Naive thymus-derived CD8-positive, alpha-beta T cell (primary cell): ENCODE results near the gene ADI1. TPM values are rescaled to one million over a fixed set of nuclear protein-coding genes. Genes with fewer than 3 reads are reported as not detected.

ENCODE experiments used
- ATAC-seq, 2 donors: fragments of 150-1000 bp; cut with Tn5 transposase in 1 of 2; sonication (Bioruptor Pico), chemical (Tn5 transposase) in 1 of 2; 1 replicate in 1 of 2; 2 replicates in 1 of 2; pipeline ENCODE4 v1.10.0; 2021; ENCODE audit warnings: mild to moderate bottlenecking in 2 of 2, moderate library complexity in 2 of 2
- POLR2A ChIA-PET: fragments of 350-600 bp; sonication (Branson Sonifier 250); formaldehyde crosslinking; loops from one replicate; lab custom pipeline; 2021; ENCODE audit warnings: antibody characterized with exemption; lab: Charles Lee
- DNase-seq, 10 donors: peaks; one replicate each; pipeline versions ENCODE4 v3.0.0 to v3.0.0-alpha.2; 2020 to 2022
- H3K27ac Mint-ChIP-seq, 10 donors: one replicate each; pipeline ENCODE4 v1.8.0; 2020 to 2022; ENCODE audit warnings: mild to moderate bottlenecking in 10 of 10, mixed read lengths in 10 of 10, moderate library complexity in 4 of 10, inconsistent platforms in 1 of 10
- H3K27me3 Mint-ChIP-seq, 5 donors: one replicate each; pipeline ENCODE4 v1.8.0; 2021 to 2022; ENCODE audit warnings: mixed read lengths in 5 of 5
- H3K36me3 Mint-ChIP-seq, 3 donors: one replicate each; pipeline ENCODE4 v1.8.0; 2020 to 2022; ENCODE audit warnings: mixed read lengths in 3 of 3, mild to moderate bottlenecking in 2 of 3, inconsistent platforms in 1 of 3
- H3K4me1 Mint-ChIP-seq, 4 donors: one replicate each; pipeline ENCODE4 v1.8.0; 2021 to 2022; ENCODE audit warnings: mixed read lengths in 4 of 4
- H3K4me3 Mint-ChIP-seq, 10 donors: one replicate each; pipeline ENCODE4 v1.8.0; 2020 to 2022; ENCODE audit warnings: mild to moderate bottlenecking in 10 of 10, mixed read lengths in 10 of 10, moderate library complexity in 6 of 10, inconsistent platforms in 1 of 10
- H3K9me3 Mint-ChIP-seq, 9 donors: one replicate each; pipeline ENCODE4 v1.8.0; 2020 to 2022; ENCODE audit warnings: mixed read lengths in 9 of 9, mild to moderate bottlenecking in 3 of 9, inconsistent platforms in 1 of 9, moderate library complexity in 1 of 9
- polyA plus RNA-seq, 3 donors: library from polyadenylated mRNA; unstranded; fragments of 300-500 nt; fragmentation: Illumina TruSeq; gene quantifications; one replicate each; pipeline ENCODE4 v1.2.3, GENCODE V29; 2021
- total RNA-seq, 8 experiments: library from RNA in 2 of 8; stranded (reverse) in 2 of 8; gene quantifications; one replicate each; pipeline ENCODE4 v1.2.3 and lab custom pipeline; 2021 to 2026

The ADI1 gene
- total and polyA plus RNA-seq, 5 experiments from 2014 or later = 22.0 to 33.2 (median 28.5) TPM

DNA sequence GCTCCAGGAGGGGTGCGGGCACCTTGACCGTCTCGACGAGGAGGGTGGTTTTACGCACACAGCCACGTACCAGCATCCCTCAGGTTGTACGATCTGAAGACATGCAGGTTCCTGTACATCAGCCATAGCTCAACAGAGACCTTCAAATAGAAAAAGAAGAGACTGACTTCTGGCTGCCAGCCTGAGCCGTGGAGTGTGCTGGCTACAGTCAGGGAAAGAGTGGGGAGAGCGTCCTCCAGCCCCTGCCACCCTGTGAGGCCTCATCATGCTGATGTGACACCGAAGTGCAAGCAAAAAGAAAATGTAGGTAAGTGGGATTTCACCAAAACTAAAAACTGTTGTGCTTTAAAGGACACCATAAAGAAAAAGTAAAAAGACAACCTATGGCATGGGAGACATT is 47.0 kb downstream of the ADI1 start:
- Mint-ChIP-seq H3K27me3 (no peaks in the 10 kb centered on the region), H3K27ac (peak overlapping the region in 2 of 10 donors; percentile 3 to 66), H3K4me3 (no peak overlapping the region), H3K36me3 (peaks cover 0 to 85% (median 33%) of the 10 kb centered on the region in 3 donors), H3K9me3 (no peaks in the 10 kb centered on the region), H3K4me1 (peaks cover 0 to 10% (median 0%) of the 10 kb centered on the region in 4 donors)
- no peak for ATAC-seq
- POLR2A ChIA-PET = no interaction called here
- no peak for DNase-seq

DNA sequence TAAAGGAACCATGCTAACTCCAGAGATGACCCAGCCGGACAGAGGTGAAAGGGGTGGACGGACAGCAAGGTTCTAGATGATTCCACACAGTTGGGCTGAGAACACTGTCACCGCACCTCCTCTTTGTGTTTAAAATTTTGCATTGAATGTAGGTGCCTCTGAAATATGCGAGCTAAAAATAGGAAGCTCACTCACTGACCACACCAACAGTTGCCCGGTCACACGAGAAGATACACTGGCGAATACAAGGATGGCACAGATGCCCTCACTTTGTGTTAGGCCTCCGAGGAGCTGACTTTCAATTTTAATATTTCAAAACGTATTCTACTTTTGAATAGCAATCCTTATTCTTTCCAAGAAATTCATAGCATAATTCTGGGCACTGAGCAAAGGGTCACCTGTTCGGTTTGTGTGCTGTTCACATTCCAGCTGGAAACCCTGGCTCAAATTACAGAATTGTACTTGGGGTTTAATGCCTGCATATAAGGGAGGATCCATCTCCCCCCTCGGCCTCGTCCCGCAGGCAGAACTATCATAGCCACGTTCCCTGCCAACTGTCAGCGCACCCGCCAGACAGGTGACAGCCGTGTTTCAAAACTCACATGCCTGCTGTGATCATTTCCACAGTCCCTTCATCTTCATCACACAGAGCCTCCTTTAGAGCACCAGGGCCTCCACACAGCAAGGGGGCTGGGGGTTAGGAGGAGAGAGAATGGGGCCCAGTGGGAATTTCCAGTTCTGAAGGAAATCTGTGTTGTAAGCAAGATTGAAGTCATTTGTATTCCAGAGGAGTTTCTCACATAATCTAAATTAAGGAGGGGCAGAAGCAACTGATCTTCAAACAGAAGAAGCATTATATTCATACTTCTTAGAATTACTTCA is 48.2 kb downstream of the ADI1 start:
- Mint-ChIP-seq H3K36me3 (peaks cover 0 to 89% (median 33%) of the 10 kb centered on the region in 3 donors), H3K27ac (no peak overlapping the region), H3K27me3 (no peaks in the 10 kb centered on the region), H3K4me1 (peaks cover 0 to 10% (median 0%) of the 10 kb centered on the region in 4 donors), H3K4me3 (no peak overlapping the region), H3K9me3 (no peaks in the 10 kb centered on the region)
- POLR2A ChIA-PET = interaction anchor here (1.1 kb wide), 1 partner anchor 8 kb away, joined by 3 read pairs; no protein-coding TSS in a partner anchor
- DNase-seq (no peak), ATAC-seq (no peak)

DNA sequence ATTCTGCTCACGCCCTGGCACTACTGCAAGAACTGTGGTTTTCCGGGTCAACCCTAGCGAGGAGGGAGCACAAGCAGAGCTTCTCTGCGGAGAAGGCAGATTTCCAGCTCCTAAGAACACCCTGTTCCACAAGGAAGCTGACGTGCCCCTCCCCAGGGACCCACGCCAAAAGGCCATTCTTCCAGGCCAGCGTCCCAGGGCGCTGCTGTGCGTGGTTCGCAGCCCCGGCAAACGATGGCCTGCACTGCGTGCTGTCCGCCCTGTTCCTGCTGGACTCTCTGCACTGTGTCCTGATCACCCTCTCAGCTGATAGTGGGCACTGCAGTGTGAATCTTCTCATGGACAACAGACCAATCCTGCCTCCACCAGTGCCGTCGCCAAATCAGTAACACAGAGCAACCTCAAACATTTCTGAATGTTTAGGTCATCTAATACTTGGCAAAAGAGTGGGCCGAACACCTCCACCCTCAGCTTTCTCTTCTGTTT is 49.1 kb downstream of the ADI1 start:
- Mint-ChIP-seq H3K27me3 (no peaks in the 10 kb centered on the region), H3K4me1 (peaks cover 0 to 10% (median 0%) of the 10 kb centered on the region in 4 donors), H3K4me3 (no peak overlapping the region), H3K36me3 (peaks cover 0 to 92% (median 39%) of the 10 kb centered on the region in 3 donors), H3K27ac (peak overlapping the region in 1 of 10 donors; percentile 46), H3K9me3 (no peaks in the 10 kb centered on the region)
- DNase-seq (no peak), ATAC-seq (no peak)
- POLR2A ChIA-PET = interaction anchor here (1.1 kb wide), 1 partner anchor 9 kb away, joined by 3 read pairs; no protein-coding TSS in a partner anchor

GRCh38 chr2:3469486-3469885 is 49.8 kb downstream of the ADI1 start:
- ATAC-seq = no peak
- POLR2A ChIA-PET = no interaction called here
- Mint-ChIP-seq H3K4me3 (no peak overlapping the region), H3K36me3 (peaks cover 0 to 91% (median 39%) of the 10 kb centered on the region in 3 donors), H3K9me3 (no peaks in the 10 kb centered on the region), H3K4me1 (peaks cover 0 to 10% (median 0%) of the 10 kb centered on the region in 4 donors), H3K27ac (peak overlapping the region in 1 of 10 donors; percentile 51), H3K27me3 (no peaks in the 10 kb centered on the region)
- DNase-seq = no peak

- H3K9me3 Mint-ChIP-seq = no peaks in the 10 kb centered on the region
- H3K4me3 Mint-ChIP-seq = no peak overlapping the region
- H3K4me1 Mint-ChIP-seq = peaks cover 0 to 10% (median 0%) of the 10 kb centered on the region in 4 donors
- H3K27me3 Mint-ChIP-seq = no peaks in the 10 kb centered on the region
- H3K36me3 Mint-ChIP-seq = peaks cover 0 to 89% (median 39%) of the 10 kb centered on the region in 3 donors
- no peak for DNase-seq
- POLR2A ChIA-PET = no interaction called here
- peak overlapping the region in 2 of 10 donors; percentile 24 to 88 for H3K27ac Mint-ChIP-seq
- ATAC-seq = no peak
Observed at GRCh38 chr2:3468296-3468988, 50.9 kb downstream of the ADI1 start.

DNA sequence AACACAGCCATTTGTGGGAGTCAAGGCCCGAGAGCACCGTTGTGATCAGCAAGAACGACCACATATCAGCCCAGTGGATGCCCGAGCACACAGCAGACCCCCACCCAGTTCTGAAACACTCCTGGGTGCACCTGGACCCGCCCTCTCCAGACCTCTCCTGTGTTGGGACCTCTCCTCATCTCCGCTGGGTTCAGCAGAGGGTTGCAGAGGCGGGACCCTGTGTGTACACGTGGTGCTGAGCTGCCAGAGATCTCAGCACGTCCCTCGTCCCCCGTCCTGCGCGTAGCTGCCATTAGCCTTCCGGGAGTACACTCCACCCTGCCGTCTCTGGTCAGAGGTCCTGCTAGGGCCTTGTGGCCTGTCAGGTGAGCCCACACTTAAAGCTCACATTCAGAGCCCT is 51.7 kb downstream of the ADI1 start:
- POLR2A ChIA-PET = no interaction called here
- H3K4me3 Mint-ChIP-seq = no peak overlapping the region
- peak overlapping the region in 1 of 10 donors; percentile 88 for H3K27ac Mint-ChIP-seq
- H3K27me3 Mint-ChIP-seq = no peaks in the 10 kb centered on the region
- peaks cover 0 to 89% (median 35%) of the 10 kb centered on the region in 3 donors for H3K36me3 Mint-ChIP-seq
- no peaks in the 10 kb centered on the region for H3K9me3 Mint-ChIP-seq
- H3K4me1 Mint-ChIP-seq = peaks cover 0 to 10% (median 0%) of the 10 kb centered on the region in 4 donors
- ATAC-seq (no peak), DNase-seq (no peak)

DNA sequence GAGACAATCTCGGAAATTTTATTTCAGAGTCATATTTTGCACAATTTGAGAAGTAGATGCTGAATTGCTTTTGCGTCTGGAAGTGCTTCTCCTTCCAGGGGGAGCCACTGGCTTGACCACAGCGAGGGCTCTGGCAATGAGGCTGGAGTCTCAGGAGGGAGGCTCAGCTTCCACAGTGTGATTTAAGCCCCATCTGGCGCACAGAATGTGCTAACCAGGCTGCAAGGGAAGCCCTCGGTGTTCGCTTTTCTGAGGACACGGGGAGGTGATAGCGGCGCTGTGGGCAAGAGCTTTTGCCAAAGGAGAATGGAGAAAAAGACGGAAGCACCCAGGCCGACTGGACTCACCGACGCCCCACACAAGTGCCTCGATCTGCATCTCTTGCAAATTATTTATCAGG is 52.4 kb downstream of the ADI1 start:
- POLR2A ChIA-PET = no interaction called here
- ATAC-seq = no peak

GRCh38 chr2:3466482-3466863 is 52.9 kb downstream of the ADI1 start:
- Mint-ChIP-seq H3K36me3 (peaks cover 0 to 81% (median 27%) of the 10 kb centered on the region in 3 donors), H3K27ac (no peak overlapping the region), H3K9me3 (no peaks in the 10 kb centered on the region), H3K4me3 (no peak overlapping the region), H3K27me3 (no peaks in the 10 kb centered on the region), H3K4me1 (peaks cover 6 to 8% (median 7%) of the 10 kb centered on the region in 4 donors)
- POLR2A ChIA-PET = no interaction called here
- ATAC-seq = no peak
- DNase-seq = peak in 1 of 10 donors; percentile 40

More for the DNA sequence above, 52.4 kb downstream of the ADI1 start:
- no peaks in the 10 kb centered on the region for H3K9me3 Mint-ChIP-seq
- H3K27me3 Mint-ChIP-seq = no peaks in the 10 kb centered on the region
- DNase-seq = peak in 1 of 10 donors; percentile 38
- peaks cover 2 to 8% (median 3%) of the 10 kb centered on the region in 4 donors for H3K4me1 Mint-ChIP-seq
- H3K27ac Mint-ChIP-seq = no peak overlapping the region
- H3K4me3 Mint-ChIP-seq = no peak overlapping the region
- H3K36me3 Mint-ChIP-seq = peaks cover 0 to 85% (median 29%) of the 10 kb centered on the region in 3 donors

DNA sequence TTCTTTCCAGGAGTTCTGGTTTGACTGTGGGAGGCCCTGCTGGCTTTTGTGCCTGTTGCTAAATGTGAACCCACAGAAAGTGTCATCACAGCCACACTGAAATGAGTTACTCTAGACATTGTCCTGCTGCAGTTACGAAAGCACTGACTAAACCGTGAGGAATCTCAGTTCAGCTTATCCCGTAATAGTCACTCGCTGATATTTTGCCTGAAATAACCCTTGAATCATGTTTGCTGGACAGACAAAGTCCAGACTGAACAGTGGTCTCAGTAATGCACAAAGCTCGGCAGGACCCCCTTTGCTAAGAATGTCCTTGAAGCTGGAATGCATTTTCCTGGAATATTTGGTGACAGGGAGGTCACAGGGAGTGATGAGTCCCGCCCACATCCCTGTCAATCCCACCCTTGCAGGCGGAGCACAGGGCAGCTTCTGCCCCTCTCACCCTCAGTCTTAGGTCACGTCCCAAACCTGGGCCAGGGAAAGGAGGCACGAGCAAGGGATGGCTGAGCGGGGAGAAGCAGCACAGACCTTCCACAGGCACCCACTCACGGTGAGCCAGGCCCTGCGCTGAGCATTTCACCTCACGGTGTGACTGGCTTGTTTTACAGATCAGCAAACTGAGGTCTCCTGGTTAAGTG is 53.4 kb downstream of the ADI1 start:
- H3K4me3 Mint-ChIP-seq = no peak overlapping the region
- DNase-seq = no peak
- peaks cover 6 to 11% (median 8%) of the 10 kb centered on the region in 4 donors for H3K4me1 Mint-ChIP-seq

DNA sequence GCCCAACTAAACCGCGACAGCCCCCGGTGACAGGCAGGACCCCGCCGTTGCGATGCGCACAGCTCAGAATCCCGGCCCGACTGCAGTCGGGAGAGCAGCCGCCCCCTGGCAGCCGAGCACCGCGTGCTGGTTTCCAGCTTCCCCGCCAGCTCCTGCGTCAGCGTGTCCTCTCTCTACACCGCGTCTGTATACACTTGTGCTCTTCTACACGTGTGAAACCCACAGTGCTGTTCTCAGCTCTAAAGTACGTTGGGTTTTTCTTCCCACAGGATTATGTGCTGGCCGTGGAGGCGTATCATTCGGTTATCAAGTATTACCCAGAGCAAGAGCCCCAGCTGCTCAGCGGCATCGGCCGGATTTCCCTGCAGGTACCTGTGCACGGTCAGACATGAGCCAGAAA is 54.0 kb downstream of the ADI1 start:
- H3K27me3 Mint-ChIP-seq = no peaks in the 10 kb centered on the region
- POLR2A ChIA-PET = no interaction called here
- H3K36me3 Mint-ChIP-seq = peaks cover 0 to 72% (median 19%) of the 10 kb centered on the region in 3 donors
- no peaks in the 10 kb centered on the region for H3K9me3 Mint-ChIP-seq
- no peak overlapping the region for H3K27ac Mint-ChIP-seq
- DNase-seq = peak in 1 of 10 donors; percentile 50
- no peak overlapping the region for H3K4me3 Mint-ChIP-seq
- H3K4me1 Mint-ChIP-seq = peaks cover 6 to 15% (median 8%) of the 10 kb centered on the region in 4 donors
- no peak for ATAC-seq

More for the DNA sequence above, 53.4 kb downstream of the ADI1 start:
- no peak for ATAC-seq
- Mint-ChIP-seq H3K9me3 (no peaks in the 10 kb centered on the region), H3K27ac (no peak overlapping the region), H3K36me3 (peaks cover 0 to 76% (median 23%) of the 10 kb centered on the region in 3 donors), H3K27me3 (no peaks in the 10 kb centered on the region)
- POLR2A ChIA-PET = no interaction called here

GRCh38 chr2:3464401-3465005 is 54.8 kb downstream of the ADI1 start:
- POLR2A ChIA-PET = interaction anchor here (0.5 kb wide), 1 partner anchor 94 kb away, joined by 4 read pairs; no protein-coding TSS in a partner anchor
- Mint-ChIP-seq H3K27me3 (no peaks in the 10 kb centered on the region), H3K4me1 (peaks cover 6 to 15% (median 7%) of the 10 kb centered on the region in 4 donors), H3K4me3 (no peak overlapping the region), H3K27ac (peak overlapping the region in 1 of 10 donors; percentile 77), H3K36me3 (peaks cover 0 to 69% (median 15%) of the 10 kb centered on the region in 3 donors), H3K9me3 (no peaks in the 10 kb centered on the region)
- ATAC-seq (no peak), DNase-seq (peak in 1 of 10 donors; percentile 40)

GRCh38 chr2:3463944-3464343 is 55.4 kb downstream of the ADI1 start:
- POLR2A ChIA-PET = no interaction called here
- Mint-ChIP-seq H3K27me3 (no peaks in the 10 kb centered on the region), H3K27ac (peak overlapping the region in 1 of 10 donors; percentile 63), H3K4me3 (no peak overlapping the region), H3K36me3 (peaks cover 0 to 65% (median 14%) of the 10 kb centered on the region in 3 donors), H3K9me3 (no peaks in the 10 kb centered on the region), H3K4me1 (peaks cover 6 to 15% (median 7%) of the 10 kb centered on the region in 4 donors)
- DNase-seq (peak in 1 of 10 donors; percentile 23), ATAC-seq (no peak)
